Activated CD8-positive, alpha-beta memory T cell treated with anti-CD3 and anti-CD28 coated beads for 24 hours (primary cell): Measurements from ENCODE around the gene YBEY.
"Not testable (repeated sequence)": the region's sequence is repeated elsewhere in the genome, so short reads cannot be mapped to it uniquely, and the experiment has no call there.

Source experiments
- DNase-seq: peaks from one replicate; pipeline ENCODE4 v3.0.0-alpha.2; 2020

The YBEY gene, protein sequence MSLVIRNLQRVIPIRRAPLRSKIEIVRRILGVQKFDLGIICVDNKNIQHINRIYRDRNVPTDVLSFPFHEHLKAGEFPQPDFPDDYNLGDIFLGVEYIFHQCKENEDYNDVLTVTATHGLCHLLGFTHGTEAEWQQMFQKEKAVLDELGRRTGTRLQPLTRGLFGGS

DNA sequence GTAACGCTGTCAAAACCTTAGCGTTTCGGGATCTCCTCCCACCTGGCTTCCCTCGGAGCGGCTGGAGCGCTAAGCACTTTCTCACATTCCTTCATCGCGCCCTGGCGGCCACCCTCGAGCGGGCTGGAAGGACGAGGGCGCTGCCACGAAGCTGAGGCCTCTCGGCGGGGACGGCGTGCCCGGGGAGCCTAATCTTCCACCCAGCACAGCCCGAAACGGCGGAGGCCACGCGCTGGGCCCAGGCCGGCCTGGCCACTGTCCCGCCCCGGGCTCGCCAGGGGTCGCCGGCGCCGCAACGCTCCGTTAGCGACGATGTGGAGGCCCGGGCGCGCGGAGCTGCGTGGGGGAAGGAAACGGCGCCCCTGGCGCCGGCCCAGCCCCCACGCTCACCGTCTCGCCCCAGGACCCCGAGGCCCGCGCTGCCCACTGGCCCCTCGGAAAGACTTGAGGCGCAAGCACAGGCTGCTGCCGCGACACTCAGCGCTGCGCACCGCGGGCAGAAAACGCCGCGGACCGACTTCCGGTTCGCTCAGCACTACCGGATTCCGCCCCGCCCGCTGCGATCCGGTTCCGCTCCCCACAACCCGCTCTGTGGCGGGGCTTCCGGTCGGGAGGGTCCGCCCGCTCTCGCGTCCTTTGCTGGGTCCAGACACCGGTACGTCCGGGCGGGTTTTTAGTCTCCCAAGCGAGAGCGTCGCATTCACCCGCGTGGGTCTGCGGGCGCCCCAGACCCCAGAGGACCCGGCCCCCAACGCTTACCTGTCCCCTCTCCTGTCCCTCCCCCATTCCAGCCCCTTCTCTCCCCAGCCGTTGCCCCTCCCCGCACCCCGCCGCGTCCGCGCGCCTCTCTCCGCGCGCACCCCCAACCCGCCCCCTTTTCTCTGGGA, at the start of gene YBEY:
Gene YBEY (plus strand): TSS at position 582 of the 887 bp plus-strand sequence. CDS start 572 bp downstream, outside the sequence.
- DNase-seq, result peak; percentile 94

DNA sequence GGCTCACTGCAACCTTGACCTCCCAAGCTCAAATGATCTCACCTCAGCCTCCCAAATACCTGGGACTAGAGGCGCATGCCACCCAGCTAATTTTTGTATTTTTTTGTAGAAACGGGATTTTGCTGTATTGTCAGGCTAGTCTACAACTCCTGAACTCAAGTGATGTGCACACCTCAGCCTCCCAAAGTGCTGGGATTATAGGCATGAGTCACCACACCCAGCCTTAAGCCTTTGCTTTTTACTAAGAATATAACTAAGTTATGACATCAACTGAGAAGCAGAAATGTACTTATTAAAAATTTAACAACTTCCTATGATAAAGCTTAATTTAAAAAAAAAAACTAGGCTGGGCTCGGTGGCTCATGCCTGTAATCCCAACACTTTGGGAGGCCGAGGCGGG, 48.7 kb upstream of the YBEY start:
- no peak for DNase-seq

DNA sequence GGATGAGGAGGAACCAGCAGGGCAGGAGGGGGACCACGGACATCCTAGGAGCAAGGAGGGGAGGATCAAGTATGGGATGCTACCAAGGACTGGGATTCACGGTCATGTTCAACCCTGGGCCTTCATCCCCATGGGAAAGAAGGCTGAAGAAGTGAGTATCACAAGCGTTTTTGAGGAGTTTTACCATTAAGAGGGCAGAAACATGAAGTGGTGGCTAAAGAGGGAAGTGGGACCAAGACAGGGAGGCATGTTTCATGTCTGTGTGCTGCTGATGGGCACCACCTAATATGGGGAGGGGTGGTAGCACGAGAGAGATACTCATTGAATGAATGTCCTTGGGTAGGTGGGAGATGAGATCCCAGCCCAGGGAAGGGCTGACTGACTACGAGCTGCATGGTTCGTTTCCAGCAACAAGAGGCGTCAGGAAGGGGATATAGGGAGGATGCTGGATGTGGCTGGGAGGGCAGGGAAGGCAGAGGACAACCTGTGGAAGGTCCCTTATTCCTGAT, 46.3 kb upstream of the YBEY start:
- DNase-seq, result no peak

DNA sequence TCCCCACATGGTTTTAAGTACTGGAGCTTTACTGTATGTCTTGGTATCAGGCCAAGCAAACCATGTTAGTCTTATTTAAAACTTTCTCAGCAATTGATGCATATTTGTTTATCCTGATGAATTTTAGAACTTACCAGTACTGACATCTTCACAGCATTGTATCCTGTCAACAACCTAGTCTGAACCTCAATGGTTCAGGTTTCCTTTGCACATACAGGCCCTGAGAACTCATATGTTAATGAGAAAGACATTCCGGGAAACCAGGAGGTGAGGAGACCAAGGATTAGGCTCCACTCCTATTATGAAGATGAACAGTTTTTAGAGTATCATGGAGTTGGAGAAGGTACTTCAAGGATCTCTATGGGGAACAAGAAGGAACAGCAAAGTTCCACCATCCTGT, 44.6 kb upstream of the YBEY start:
- not testable (repeated sequence) for DNase-seq

DNA sequence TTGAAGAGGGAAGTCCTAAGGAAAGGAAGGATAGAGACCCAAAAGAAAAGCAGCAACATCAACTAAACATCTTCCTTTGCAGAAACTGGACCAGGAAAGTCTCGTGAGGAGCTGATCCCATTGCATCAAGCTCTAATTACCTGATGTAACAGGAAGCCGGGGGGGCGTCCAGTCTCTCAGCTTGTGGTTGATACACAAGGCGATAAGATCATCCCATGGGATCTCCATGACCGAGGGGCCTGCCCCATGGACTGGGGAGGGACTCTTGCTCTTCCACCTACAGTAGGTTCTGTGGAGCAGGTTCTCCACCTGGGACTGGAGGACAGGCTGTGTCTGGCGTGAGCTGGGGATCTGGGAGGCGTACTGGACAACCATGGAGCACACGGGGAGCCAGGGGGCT, 42.8 kb upstream of the YBEY start:
- no peak for DNase-seq

DNA sequence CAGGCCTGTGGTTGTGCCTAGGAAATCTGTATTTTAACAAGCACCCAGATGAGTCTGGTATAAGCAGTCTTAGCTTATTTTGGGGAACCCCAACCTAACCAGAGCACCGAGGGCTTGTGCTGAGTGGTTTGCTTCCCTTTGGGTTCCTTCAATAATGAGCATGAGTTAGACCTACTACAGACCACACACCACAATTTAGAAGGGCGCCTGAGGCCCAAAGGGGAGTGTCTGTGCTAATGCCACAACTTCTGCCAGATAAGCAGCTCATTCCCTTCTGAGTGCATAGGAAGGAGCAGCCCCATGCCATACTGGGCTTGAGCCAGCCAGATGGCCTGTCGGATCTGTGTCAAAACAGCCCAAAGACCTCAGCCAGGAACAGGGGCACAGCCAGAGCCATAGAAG, 42.2 kb upstream of the YBEY start:
- DNase-seq, result no peak

DNA sequence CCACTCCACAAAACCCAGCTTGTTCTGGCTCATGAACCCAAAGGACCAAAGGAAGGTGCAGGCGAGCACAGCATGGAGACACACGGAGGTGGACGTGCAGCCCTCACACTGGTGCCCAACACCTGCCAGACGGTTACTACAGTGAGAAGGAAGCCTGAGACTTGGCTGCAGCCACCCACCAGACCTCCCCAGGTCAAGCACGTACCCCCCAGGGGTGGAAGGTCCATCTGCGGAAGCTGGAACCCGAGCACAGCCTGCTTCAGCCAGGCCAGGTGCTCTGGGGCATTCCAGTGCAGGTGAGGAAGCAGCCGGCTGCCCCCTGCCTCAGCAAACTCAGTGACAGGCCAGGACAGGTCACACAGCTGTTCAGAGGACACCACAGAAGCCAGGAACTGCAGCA, 41.5 kb upstream of the YBEY start:
- no peak for DNase-seq

DNA sequence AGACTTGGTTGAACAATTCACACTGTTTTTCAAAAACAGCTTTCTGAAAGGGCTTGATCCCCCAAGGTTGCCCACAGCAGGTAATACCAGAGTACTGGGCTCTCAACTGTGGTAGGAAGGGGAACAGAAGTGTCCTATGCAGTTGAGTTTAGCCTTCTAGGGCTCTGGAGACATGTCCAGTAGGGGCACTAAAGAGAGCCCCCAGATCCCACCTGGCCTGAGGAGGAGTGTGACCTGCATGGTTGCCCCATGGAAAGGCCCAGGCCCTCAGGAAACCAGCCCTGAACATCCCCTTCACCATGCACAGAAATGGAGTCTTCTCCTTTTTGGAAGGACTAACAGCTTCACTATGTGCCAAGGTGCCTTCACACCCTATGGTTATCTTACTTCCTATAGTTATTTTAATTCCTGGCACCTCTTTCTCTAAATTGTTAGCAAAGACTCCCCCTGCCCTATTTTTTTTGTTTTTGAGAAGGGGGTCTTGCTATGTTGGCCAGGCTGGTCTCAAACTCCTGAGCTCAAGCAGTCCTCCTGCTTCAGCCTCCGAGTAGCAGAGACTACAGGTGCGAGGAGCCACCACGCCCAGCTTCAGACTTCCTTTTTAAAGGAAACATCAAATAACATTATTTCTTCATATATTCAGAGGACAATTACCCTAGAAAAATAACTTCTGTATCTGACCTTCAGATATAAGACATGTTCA, 40.8 kb upstream of the YBEY start:
- no peak for DNase-seq

DNA sequence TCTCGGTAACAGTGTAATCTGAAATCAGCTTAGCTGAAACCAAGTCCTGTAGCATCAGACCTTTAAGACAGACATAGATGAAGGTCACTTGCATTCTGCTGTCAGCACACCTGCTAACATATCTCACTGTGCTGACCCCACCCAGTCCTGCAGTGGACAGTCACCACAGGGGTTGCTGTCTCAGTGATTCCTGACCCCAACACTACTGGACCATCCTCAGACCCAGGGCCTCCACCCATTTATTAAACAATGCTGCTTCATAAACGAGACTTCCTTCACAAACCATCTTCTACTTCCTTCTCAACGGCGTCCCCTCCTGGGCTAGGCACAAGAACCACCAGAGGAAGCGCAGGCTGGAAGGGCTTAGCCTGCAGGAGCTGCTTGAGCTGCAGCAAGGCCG, 39.8 kb upstream of the YBEY start:
- no peak for DNase-seq

DNA sequence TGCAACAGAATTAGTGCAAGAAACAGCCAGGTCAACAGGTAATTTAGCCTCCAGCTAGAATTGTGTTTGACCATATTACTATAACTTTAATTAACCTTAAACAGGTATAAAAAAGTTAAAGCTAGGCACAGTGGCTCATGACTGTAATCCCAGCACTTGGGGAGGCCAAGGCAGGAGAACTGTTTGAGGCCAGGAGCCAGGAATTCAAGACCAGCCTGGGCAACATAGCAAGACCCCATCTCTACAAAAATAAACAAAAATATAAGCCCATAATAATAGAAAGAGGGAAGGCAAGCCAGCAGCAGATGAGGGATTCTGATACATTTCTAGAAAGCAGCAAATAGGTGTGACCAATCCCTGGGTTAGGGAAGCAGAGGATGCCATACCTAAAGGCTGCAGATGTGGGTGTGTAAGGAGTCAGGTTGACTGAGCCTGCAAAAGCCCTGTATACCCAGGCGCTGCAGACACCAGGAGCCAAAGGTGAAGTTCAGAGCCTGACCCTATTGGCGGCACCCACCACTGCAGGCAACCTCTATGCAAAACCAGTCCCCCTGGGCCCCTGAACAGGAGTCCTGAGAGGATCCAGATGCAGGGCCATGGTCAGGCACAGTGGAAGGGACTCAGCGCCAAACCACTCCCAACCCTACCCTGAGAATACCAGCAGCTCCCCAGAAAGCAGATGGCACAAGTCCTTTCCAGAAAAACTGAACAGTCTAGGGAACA, 38.3 kb upstream of the YBEY start:
- no peak for DNase-seq

DNA sequence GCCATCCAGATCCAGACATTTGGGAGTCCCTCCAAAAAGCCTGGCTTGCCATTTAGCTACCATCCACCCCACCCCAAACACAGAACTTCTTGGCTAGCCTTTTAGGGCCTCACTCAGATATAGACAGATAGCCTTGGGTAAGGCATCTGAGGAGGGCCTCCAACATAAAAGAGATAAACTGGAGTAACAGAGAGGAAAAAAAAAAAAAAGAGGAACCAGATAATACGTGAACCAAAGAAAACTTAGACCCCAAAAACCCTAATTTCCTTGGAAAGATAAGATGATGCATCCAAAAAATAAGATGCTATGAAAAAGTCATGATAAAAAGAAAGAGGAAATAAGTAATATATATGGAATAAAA, 37.7 kb upstream of the YBEY start:
- no peak for DNase-seq

DNA sequence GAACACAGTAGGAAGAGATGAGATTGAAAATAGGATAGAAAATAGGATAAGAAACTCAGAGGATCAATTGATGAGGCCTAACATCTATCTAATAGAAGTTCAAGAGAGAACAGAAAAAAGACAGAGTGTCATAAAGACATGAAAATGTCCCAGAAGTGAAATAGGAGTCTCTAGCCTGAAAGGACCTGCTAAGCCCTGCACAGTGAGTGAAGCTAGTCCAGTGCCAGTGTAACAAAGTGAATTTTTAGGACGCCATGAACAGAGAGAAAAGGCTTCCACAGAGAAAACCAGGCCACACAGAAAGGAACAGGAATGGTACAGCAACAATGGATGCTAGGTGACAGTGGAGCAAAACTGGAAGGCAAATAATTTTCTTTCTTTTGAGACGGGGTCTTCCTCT, 37.3 kb upstream of the YBEY start:
- DNase-seq, result no peak

DNA sequence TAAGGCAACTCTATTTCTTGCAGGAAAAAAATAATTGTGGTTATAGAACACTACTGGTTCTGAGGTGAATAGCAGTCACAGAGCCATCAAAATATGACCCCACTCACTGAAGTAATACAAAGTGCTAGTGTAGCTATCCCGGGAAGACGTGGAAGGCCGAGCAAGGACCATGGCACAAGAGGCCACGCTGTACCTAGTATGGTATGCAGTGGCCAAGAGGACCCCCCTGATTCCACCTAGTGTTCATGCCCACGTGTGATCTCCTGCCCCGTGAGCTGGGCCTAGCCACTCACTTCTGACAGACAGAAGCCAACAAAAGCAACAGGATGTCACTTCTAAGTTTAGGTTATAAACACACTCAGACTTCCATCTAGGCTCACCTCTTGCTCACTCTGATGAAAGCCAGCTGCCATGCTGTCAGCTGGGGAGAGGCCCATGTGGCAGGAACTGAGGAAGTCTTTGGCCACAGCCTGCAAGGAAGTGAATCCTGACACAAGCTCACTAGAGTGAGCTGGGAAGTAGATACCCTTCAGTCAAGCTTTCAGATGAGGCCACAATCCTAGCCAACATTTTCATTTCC, 35.9 kb upstream of the YBEY start:
- no peak for DNase-seq

DNA sequence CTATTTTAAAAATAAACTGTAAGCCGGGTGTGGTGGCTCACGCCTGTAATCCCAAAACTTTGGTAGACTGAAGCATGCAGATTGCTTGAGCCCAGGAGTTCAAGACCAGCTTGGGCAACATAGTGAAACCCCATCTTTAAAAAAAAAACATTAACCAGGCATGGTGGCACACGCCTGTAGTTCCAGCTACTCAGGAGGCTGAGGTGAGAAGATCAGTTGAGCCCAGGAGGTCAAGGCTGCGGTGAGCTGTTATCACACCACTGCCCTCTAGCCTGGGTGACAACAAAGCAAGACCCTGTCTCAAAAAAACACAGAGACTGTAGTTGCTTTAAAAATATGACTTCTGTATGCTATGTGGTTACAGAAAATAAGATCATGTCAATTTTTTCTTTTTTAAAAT, 33.3 kb upstream of the YBEY start:
- DNase-seq, result no peak

DNA sequence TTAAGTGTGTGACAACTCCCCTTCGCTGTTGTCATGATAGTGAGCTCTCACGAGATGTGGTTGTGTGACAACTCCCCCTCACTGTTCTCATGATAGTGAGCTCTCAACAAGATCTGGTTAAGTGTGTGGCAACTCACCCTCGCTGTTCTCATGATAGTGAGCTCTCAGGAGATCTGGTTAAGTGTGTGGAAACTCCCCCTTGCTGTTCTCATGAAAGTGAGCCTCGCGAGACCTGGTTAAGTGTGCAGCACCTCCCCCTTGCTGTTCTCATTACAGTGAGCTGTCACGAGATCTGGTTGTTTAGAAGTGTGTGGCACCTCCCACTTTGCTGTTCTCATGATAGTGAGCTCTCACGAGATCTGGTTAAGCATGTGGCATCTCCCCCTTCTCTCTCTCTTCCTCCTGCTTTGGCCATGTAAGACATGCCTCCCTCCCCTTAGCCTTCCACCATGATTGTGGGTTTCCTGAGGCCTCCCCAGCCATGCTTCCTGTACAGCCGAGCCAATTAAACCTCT, 32.5 kb upstream of the YBEY start:
- peak; percentile 73 for DNase-seq

DNA sequence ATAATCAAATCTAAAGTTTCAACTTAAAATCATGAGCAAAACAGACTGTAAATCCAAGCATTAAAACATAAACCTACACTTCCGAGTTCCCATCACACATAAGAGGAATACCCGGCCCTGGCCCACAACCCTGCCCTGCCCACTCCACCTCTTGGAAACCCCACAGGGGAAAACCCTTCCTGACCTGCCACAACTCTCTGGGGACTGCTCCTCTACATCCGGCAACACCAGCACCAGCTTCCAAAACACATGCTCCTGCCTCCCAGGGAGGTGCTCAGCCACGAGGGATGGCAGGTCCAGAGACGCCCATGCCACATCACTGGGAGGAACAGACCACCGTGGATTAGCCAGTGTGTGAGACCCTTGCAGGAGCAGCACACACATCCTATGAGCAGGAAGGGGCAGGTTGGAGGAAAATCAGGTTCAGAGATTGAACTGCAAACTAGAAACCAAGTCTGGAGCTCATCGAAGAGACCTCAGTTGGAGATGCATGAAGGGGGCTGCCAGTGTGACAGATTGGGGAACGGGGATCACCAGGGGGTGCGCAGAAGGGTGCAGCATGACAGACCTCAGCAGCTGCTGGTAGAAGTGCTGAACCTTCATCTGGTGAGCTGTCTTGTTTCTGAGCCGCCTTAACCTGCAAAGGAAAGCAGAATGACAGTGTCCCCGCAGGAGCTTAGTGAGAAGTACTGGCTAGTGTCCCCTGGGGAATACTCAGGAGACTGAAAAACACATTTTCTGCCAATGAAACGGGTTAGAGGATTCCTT, 31.8 kb upstream of the YBEY start:
- no peak for DNase-seq

DNA sequence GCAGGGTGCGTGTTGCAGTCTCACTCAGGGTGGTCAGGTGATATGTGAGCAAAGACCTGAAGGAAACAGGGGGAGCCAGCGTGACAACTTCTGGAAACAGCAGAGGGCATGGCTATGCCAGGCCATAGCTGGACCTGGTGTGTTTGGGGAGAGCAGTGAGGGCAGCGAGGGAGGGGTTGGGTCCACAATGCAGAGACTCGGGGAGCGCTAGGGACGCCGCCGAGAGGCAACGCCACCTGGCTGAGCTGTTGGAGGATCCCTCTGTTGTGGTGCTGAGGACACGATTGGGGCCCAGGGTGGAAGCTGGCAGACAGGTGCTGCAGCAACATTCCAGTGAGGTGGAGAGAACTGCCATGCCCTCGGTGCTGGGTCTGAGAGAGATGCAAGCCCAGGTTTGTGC, 31.0 kb upstream of the YBEY start:
- no peak for DNase-seq

DNA sequence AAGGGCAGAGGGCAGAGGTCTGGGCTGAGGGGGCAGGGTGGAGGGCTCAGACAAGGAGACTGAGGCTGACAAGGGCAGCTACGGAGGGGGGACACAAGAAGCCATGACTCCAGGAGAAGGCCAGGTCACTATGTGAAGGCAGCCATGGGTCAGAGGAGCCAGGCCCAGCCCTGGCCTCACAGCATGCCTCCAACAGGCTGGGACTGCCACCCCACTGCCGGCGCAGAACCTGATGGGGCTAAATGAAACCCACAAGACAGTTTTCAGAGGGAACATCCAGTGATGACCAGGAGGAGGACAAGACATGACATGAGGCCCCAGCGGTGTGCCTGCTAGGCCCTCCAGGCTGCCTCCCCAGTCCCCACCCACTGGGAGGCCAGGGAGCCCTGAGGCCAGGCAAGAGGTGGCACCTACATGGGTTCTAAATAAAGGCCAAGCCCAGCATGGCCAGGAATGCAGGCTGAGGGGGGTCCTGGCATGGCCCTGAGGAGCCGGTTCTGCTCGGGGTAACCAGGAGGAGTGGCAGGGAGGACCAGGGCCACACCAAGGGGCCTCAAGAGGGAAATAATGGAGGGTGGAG, 30.3 kb upstream of the YBEY start:
- no peak for DNase-seq

DNA sequence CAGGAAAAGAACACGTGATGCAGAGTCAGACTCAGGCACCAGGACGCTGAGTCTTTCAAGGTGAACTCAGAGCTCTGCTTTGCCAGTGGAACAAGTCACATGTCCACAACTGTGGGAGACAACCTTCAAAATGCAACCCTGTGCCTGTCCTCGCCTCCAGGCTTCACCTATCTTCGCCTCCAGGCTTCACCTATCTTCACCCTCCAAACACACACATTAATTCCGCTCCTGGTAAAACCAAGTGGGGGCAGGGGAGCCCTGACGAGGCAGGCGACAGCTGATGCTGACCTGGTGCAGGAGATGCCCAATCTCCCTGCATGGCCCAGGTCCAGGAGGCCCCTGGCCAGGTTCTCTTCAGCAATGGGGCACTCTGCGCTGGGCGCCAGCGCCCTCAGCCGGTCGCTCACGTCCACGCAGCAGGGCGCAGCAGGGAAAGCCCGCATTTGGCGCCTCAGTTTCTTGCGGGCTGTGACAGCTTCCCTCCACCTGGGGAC, 29.6 kb upstream of the YBEY start:
- DNase-seq, result no peak

DNA sequence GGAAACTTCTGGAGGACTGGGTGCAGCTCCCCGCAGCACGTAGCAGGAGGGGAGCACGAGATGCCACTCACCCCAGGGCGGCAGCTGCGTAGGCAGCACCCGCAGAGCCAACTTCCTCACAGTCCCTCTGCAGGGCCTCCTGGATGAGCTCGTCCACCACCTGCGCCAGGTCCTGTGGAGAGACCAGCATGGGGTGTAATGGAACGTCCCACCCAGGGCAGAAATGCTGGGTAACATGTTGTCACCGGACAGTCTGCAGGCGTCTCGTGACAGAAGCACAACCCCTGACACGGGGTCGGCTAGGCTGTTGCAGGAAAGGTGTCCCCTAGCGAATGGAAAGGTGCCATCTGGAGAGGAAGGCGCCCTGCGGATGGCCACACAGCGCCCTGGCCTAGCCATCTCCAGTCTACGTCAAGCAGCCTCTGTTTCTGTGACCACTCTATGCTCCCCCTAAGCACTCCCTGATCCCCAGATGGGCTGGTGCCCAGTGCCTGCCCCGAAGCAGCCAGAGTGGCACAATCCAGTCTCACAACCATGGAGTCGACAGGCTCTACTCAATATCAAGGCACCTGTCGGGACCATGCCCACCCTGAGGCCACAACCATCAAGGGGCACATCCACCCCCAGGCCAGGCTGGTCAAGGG, 22.0 kb upstream of the YBEY start:
- no peak for DNase-seq

DNA sequence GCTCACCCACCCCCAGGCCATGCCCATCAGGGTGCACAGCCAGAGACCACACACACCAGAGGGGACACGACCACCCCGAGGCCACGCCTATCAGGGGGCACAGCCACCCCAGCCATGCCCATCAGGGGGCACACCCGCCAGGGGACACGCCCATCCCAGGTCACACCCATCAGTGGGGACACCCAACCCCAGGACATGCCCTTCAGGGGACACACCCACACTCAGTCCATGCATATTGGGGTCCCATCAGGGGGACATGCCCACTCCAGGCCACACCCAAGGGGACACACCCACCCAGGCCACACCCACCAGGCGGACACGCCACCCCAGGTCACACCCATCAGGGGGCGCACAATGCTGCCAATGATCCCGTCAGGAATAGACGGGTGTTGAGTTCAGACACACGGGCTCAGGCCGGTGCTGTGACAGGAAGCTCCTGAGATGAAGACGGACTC, 21.4 kb upstream of the YBEY start:
- no peak for DNase-seq
